Activated T-helper 2 cell treated with anti-CD3 and anti-CD28 coated beads, Interferon-gamma antibody, Interleukin-2, Interleukin-4, amounts not matched to agents 10 μg/mL and 5 μg/mL and 100 μg/mL, durations not matched to agents 14 hours and 24 hours and 36 hours (primary cell): ENCODE data around the gene MS4A13. TPM values are rescaled to one million over a fixed set of nuclear protein-coding genes. Genes with fewer than 3 reads are reported as not detected.

ENCODE experiments used
- DNase-seq: peaks from one replicate; pipeline ENCODE4 v3.0.0; 2021; ENCODE audit warnings: low spot score
- H3K27ac Mint-ChIP-seq: one replicate; pipeline ENCODE4 v1.8.0; 2021; ENCODE audit warnings: mixed read lengths
- H3K27me3 Mint-ChIP-seq: one replicate; pipeline ENCODE4 v1.8.0; 2021; ENCODE audit warnings: low read depth, mixed read lengths
- H3K36me3 Mint-ChIP-seq: one replicate; pipeline ENCODE4 v1.8.0; 2021; ENCODE audit warnings: low read depth, mixed read lengths
- H3K4me1 Mint-ChIP-seq: one replicate; pipeline ENCODE4 v1.8.0; 2021; ENCODE audit warnings: low read depth, mixed read lengths
- H3K4me3 Mint-ChIP-seq: one replicate; pipeline ENCODE4 v1.8.0; 2021; ENCODE audit warnings: low read depth, mild to moderate bottlenecking, moderate library complexity, mixed read lengths
- H3K9me3 Mint-ChIP-seq: one replicate; pipeline ENCODE4 v1.8.0; 2021; ENCODE audit warnings: mixed read lengths
- intact Hi-C: fragments of 100-400 bp; cut with micrococcal nuclease; formaldehyde crosslinking; loops from one replicate; pipeline ENCODE4 v1.15.1; 2023
- total RNA-seq: library from RNA; stranded (reverse); gene quantifications from 2 replicates; pipeline ENCODE4 v1.2.3, GENCODE V29; 2022

MS4A13 gene
- total RNA-seq, 1 donor from 2014 or later = not detected

GRCh38 chr11:60561254-60561653 lies 46.1 kb downstream of the MS4A13 start:
- Mint-ChIP-seq H3K36me3 (no peaks in the 10 kb centered on the region), H3K9me3 (peaks cover 26% of the 10 kb centered on the region), H3K4me1 (no peaks in the 10 kb centered on the region), H3K27ac (no peak overlapping the region), H3K27me3 (no peaks in the 10 kb centered on the region), H3K4me3 (no peak overlapping the region)
- intact Hi-C loops = no loop called here
- no peak for DNase-seq

GRCh38 chr11:60563553-60564235 lies 48.5 kb downstream of the MS4A13 start:
- Mint-ChIP-seq H3K27me3 (no peaks in the 10 kb centered on the region), H3K9me3 (peaks cover 20% of the 10 kb centered on the region), H3K27ac (no peak overlapping the region), H3K36me3 (no peaks in the 10 kb centered on the region), H3K4me3 (no peak overlapping the region), H3K4me1 (no peaks in the 10 kb centered on the region)
- DNase-seq = no peak
- intact Hi-C loops = no loop called here

- Mint-ChIP-seq H3K4me3 (no peak overlapping the region), H3K27me3 (no peaks in the 10 kb centered on the region), H3K27ac (no peak overlapping the region), H3K9me3 (peaks cover 8% of the 10 kb centered on the region), H3K36me3 (no peaks in the 10 kb centered on the region), H3K4me1 (no peaks in the 10 kb centered on the region)
- intact Hi-C loops = no loop called here
- no peak for DNase-seq
These were observed 51.6 kb downstream of the MS4A13 start for GRCh38 chr11:60566776-60567175.

- intact Hi-C loops = no loop called here
- Mint-ChIP-seq H3K9me3 (no peaks in the 10 kb centered on the region), H3K4me1 (no peaks in the 10 kb centered on the region), H3K4me3 (no peak overlapping the region), H3K27me3 (no peaks in the 10 kb centered on the region), H3K27ac (no peak overlapping the region), H3K36me3 (no peaks in the 10 kb centered on the region)
- no peak for DNase-seq
These were observed 55.8 kb downstream of the MS4A13 start for GRCh38 chr11:60570970-60571369.

- H3K27me3 Mint-ChIP-seq = peaks cover 2% of the 10 kb centered on the region
- H3K4me1 Mint-ChIP-seq = no peaks in the 10 kb centered on the region
- H3K36me3 Mint-ChIP-seq = no peaks in the 10 kb centered on the region
- H3K27ac Mint-ChIP-seq = no peak overlapping the region
- DNase-seq = no peak
- peaks cover 4% of the 10 kb centered on the region for H3K9me3 Mint-ChIP-seq
- intact Hi-C loops = no loop called here
- no peak overlapping the region for H3K4me3 Mint-ChIP-seq
These were observed 74.4 kb downstream of the MS4A13 start for GRCh38 chr11:60589611-60590010.

Other genes with a start within 250 kb of the MS4A13 start
- gene MS4A4A, start 234.7 kb upstream of the MS4A13 start, total RNA-seq = not detected in 2 replicates
- not detected in 2 replicates for gene MS4A6E, start 188.1 kb upstream of the MS4A13 start, total RNA-seq
- gene MS4A7, start 136.9 kb upstream of the MS4A13 start, total RNA-seq = not detected in 2 replicates
- gene MS4A14, start 118.9 kb upstream of the MS4A13 start, total RNA-seq = not detected in 2 replicates
- not detected in 2 replicates for gene MS4A5, start 85.8 kb upstream of the MS4A13 start, total RNA-seq
- gene MS4A1, start 59.5 kb upstream of the MS4A13 start, total RNA-seq = 0.25 and 0.37 TPM in 2 replicates
- not detected in 2 replicates for gene MS4A12, start 22.6 kb upstream of the MS4A13 start, total RNA-seq
- gene MS4A8, start 184.2 kb downstream of the MS4A13 start, total RNA-seq = not detected in 2 replicates
- not detected in 2 replicates for gene MS4A18, start 209.3 kb downstream of the MS4A13 start, total RNA-seq
- gene MS4A15, start 241.5 kb downstream of the MS4A13 start, total RNA-seq = not detected in 2 replicates